B cell (primary cell): Measurements from ENCODE around the gene DCUN1D2. TPM values are rescaled to one million over a fixed set of nuclear protein-coding genes. Genes with fewer than 3 reads are reported as not detected.
"Not testable (repeated sequence)": the region's sequence is repeated elsewhere in the genome, so short reads cannot be mapped to it uniquely, and the experiment has no call there.

ENCODE experiments used
- ATAC-seq: fragments of 200-7000 bp; cut with Tn5 transposase; one replicate; pipeline ENCODE4 v1.10.0; 2021; ENCODE audit warnings: low read depth, mild to moderate bottlenecking, moderate number of reproducible peaks, moderate library complexity
- CTCF ChIA-PET: fragments of 350-600 bp; sonication (Branson Sonifier 250); formaldehyde crosslinking; loops from one replicate; lab custom pipeline; 2021; ENCODE audit warnings: antibody characterized with exemption, inconsistent platforms; lab: Charles Lee
- POLR2A ChIA-PET: fragments of 350-600 bp; sonication (Branson Sonifier 250); formaldehyde crosslinking; loops from one replicate; lab custom pipeline; 2021; ENCODE audit warnings: antibody characterized with exemption; lab: Charles Lee
- DNase-seq: peaks from one replicate; pipeline ENCODE4 v3.0.0; 2013
- H2AFZ ChIP-seq: 2 replicates; pipeline ENCODE4 v1.6.1; 2012; ENCODE audit warnings: mild to moderate bottlenecking, low read depth, low read length; ENCODE audit not compliant: insufficient read depth, poor library complexity, severe bottlenecking
- H3K27ac ChIP-seq, 2 donors: 1 replicate in 1 of 2; 2 replicates in 1 of 2; pipeline ENCODE4 v1.5.1; 2012 to 2013; ENCODE audit warnings: low read length in 2 of 2, mild to moderate bottlenecking in 2 of 2, moderate library complexity in 1 of 2
- H3K27me3 ChIP-seq, 4 experiments: fragments of 200-600 bp in 1 of 4; sonication (generic) in 1 of 4; replicated peaks in 1 of 4; 1 replicate in 2 of 4; 2 replicates in 2 of 4; pipeline versions ENCODE4 v1.6.1 to v1.7.0; 2013 to 2016; ENCODE audit warnings: low read length in 3 of 4, mild to moderate bottlenecking in 2 of 4, mixed read lengths in 1 of 4, moderate library complexity in 1 of 4; ENCODE audit not compliant: insufficient read depth in 4 of 4, control insufficient read depth in 3 of 4; ENCODE audit errors: control extremely low read depth in 1 of 4
- H3K36me3 ChIP-seq, 2 experiments: replicated peaks in 1 of 2; 1 replicate in 1 of 2; 2 replicates in 1 of 2; pipeline versions ENCODE4 v1.6.1 to v1.7.1; 2013; ENCODE audit warnings: low read length in 1 of 2; ENCODE audit not compliant: insufficient read depth in 2 of 2, control insufficient read depth in 1 of 2; ENCODE audit errors: control extremely low read depth in 1 of 2, extremely low read depth in 1 of 2
- H3K4me1 ChIP-seq, 2 donors: fragments of 200-600 bp in 1 of 2; sonication (generic) in 1 of 2; 1 replicate in 1 of 2; 2 replicates in 1 of 2; pipeline versions ENCODE4 v1.5.1 to v1.6.1; 2013 to 2017; ENCODE audit warnings: low read length in 2 of 2; ENCODE audit not compliant: control insufficient read depth in 2 of 2, insufficient read depth in 2 of 2
- H3K4me2 ChIP-seq: replicated peaks from 2 replicates; pipeline ENCODE3; 2012; ENCODE audit warnings: mild to moderate bottlenecking, low read depth, low read length; ENCODE audit not compliant: poor library complexity, severe bottlenecking
- H3K4me3 ChIP-seq, 5 experiments: fragments of 200-600 bp in 1 of 5; sonication (generic) in 1 of 5; 1 replicate in 3 of 5; 2 replicates in 2 of 5; pipeline versions ENCODE4 v1.5.1 to v1.7.0; 2011 to 2016; ENCODE audit warnings: low read length in 4 of 5, mild to moderate bottlenecking in 4 of 5, low read depth in 2 of 5, control low read depth in 1 of 5, moderate library complexity in 1 of 5; ENCODE audit not compliant: insufficient read depth in 1 of 5; ENCODE audit errors: control extremely low read depth in 1 of 5, extremely low read depth in 1 of 5
- H3K79me2 ChIP-seq: fragments of 200-600 bp; sonication (generic); one replicate; pipeline ENCODE4 v1.6.0; 2016; ENCODE audit warnings: low read length; ENCODE audit not compliant: control insufficient read depth, insufficient read depth
- H3K9ac ChIP-seq: fragments of 200-600 bp; sonication (generic); 2 replicates; pipeline ENCODE4 v1.6.1; 2017; ENCODE audit warnings: mild to moderate bottlenecking, low read length, moderate library complexity
- H3K9me3 ChIP-seq, 3 donors: one replicate each; pipeline versions ENCODE4 v1.6.1 to v1.7.1; 2013; ENCODE audit warnings: low read length in 2 of 3; ENCODE audit not compliant: control insufficient read depth in 2 of 3, insufficient read depth in 1 of 3; ENCODE audit errors: control extremely low read depth in 1 of 3
- H4K20me1 ChIP-seq: 2 replicates; pipeline ENCODE4 v1.6.0; 2012; ENCODE audit warnings: mild to moderate bottlenecking, low read length; ENCODE audit not compliant: insufficient read depth, control insufficient read depth, poor library complexity, severe bottlenecking
- H3K27ac Mint-ChIP-seq: one replicate; pipeline ENCODE4 v1.8.0; 2021; ENCODE audit warnings: mixed read lengths
- H3K27me3 Mint-ChIP-seq: one replicate; pipeline ENCODE4 v1.8.0; 2021; ENCODE audit warnings: mixed read lengths
- H3K4me1 Mint-ChIP-seq: one replicate; pipeline ENCODE4 v1.8.0; 2021; ENCODE audit warnings: mixed read lengths
- H3K4me3 Mint-ChIP-seq: one replicate; pipeline ENCODE4 v1.8.0; 2021; ENCODE audit warnings: mixed read lengths
- H3K9me3 Mint-ChIP-seq: one replicate; pipeline ENCODE4 v1.8.0; 2022; ENCODE audit warnings: mixed read lengths; ENCODE audit not compliant: insufficient read depth
- WGBS: methylation state at CpG from one replicate; pipeline ENCODE4 v1.1.5; 2013; ENCODE audit warnings: missing lambda C conversion rate; ENCODE audit not compliant: insufficient coverage; 5-methylcytosine and 5-hydroxymethylcytosine counted together
- intact Hi-C: fragments of 100-400 bp; cut with micrococcal nuclease; formaldehyde crosslinking; loops from one replicate; pipeline ENCODE4 v1.10.0; 2022
- polyA plus RNA-seq: library from polyadenylated mRNA; depleted of rRNA; stranded (reverse); fragments of >200 nt; gene quantifications from 2 replicates; pipeline ENCODE4 v1.2.3, GENCODE V29; 2012
- total RNA-seq, 2 donors: library from RNA; stranded (reverse); fragments of 120-200 nt in 1 of 2; gene quantifications; 1 replicate in 1 of 2; 2 replicates in 1 of 2; pipeline versions ENCODE4 v1.2.3 to v1.2.4, GENCODE V29; 2013 to 2022
- TF ChIP-seq, protein P1 (sequence below): fragments of 200-600 bp; IDR thresholded peaks from one replicate; pipeline ENCODE4 v1.8.0; 2022; ENCODE audit warnings: antibody characterized with exemption, mild to moderate bottlenecking

Gene DCUN1D2
- total and polyA plus RNA-seq, 2 donors (not counting 1 experiment from before 2014, with no cell fraction given), result 15.3 to 41.3 TPM

DNA sequence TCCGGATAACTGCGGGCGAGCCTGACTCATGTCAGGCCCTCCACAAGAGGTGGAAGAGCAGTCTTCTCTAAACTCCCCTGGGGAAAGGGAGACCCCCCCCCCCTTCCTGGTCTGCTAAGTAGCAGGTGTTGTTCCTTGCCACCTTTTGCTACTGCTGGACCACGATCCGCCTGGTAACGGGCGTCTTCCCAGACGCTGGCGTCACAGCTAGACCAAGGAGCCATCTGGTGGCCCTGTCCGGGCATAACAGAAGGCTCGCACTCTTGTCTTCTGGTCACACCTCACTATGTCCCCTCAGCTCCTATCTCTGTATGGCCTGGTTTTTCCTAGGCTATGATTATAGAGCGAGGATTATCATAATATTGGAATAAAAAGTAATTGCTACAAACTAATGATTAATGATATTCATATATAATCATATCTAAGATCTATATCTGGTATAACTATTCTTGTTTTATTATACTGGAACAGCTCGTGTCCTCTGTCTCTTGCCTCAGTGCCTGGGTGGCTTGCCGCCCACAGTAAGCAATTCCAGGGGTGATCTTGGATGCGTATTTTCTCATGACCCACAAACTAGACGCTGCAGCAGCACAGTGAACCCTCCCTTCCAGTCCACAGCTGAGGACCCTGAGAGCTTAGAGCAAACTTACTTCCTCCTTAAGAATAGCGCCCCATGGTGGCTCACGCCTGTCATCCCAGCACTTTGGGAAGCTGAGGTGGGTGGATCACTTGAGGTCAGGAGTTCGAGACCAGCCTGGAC is 39.5 kb downstream of the DCUN1D2 start:
- POLR2A ChIA-PET, H3K4me2 ChIP-seq, H3K4me3 ChIP-seq, H3K27ac ChIP-seq, H3K9ac ChIP-seq, H3K4me1 ChIP-seq, H4K20me1 ChIP-seq, H3K27me3 Mint-ChIP-seq, ATAC-seq, H3K4me3 Mint-ChIP-seq, H3K79me2 ChIP-seq, H3K9me3 Mint-ChIP-seq, H3K9me3 ChIP-seq, H3K27me3 ChIP-seq, H2AFZ ChIP-seq, H3K27ac Mint-ChIP-seq, H3K36me3 ChIP-seq: not testable (repeated sequence)
- DNase-seq, result peak; percentile 28
- CTCF ChIA-PET, result interaction anchor here (0.6 to 1.9 kb wide), 8 partner anchors 9 to 890 kb away, joined by 3 to 9 read pairs (median 4); partner anchors contain the start of gene MCF2L
- intact Hi-C loops, result loop anchor here (2.0 kb wide), 1 partner anchor 176 kb away; no protein-coding TSS in a partner anchor
- H3K4me1 Mint-ChIP-seq, result peaks cover 16% of the 10 kb centered on the region
- TF ChIP-seq, protein P1, sequence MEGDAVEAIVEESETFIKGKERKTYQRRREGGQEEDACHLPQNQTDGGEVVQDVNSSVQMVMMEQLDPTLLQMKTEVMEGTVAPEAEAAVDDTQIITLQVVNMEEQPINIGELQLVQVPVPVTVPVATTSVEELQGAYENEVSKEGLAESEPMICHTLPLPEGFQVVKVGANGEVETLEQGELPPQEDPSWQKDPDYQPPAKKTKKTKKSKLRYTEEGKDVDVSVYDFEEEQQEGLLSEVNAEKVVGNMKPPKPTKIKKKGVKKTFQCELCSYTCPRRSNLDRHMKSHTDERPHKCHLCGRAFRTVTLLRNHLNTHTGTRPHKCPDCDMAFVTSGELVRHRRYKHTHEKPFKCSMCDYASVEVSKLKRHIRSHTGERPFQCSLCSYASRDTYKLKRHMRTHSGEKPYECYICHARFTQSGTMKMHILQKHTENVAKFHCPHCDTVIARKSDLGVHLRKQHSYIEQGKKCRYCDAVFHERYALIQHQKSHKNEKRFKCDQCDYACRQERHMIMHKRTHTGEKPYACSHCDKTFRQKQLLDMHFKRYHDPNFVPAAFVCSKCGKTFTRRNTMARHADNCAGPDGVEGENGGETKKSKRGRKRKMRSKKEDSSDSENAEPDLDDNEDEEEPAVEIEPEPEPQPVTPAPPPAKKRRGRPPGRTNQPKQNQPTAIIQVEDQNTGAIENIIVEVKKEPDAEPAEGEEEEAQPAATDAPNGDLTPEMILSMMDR, result peak; percentile 18
- 96% methylated on average over 3 of the region's 19 CpGs for WGBS

DNA sequence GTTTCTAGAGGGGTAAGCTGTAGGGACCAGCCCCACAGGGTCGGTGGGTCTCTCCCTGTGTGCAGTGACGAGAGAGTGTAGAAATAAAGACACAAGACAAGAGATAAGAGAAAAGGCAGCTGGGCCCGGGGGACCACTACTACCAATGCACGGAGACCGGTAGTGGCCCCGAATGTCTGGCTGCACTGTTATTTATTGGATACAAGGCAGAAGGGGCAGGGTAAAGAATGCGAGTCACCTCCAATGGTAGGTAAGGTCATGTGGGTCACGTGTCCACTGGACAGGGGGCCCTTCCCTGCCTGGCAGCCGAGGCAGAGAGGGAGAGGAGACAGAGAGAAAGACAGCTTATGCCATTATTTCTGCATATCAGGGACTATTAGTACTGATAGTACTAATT is 40.2 kb downstream of the DCUN1D2 start:
- H2AFZ ChIP-seq, H3K9me3 ChIP-seq, H3K4me3 Mint-ChIP-seq, H3K27ac Mint-ChIP-seq, H3K9ac ChIP-seq, H3K27me3 ChIP-seq, H3K4me3 ChIP-seq, H3K27ac ChIP-seq, H3K9me3 Mint-ChIP-seq, DNase-seq, H3K79me2 ChIP-seq, H3K27me3 Mint-ChIP-seq, POLR2A ChIA-PET, H4K20me1 ChIP-seq, H3K36me3 ChIP-seq, ATAC-seq, H3K4me2 ChIP-seq: not testable (repeated sequence)
- WGBS, result 79% methylated on average over 5 of the region's 9 CpGs
- intact Hi-C loops, result loop anchor here (2.0 kb wide), 1 partner anchor 176 kb away; no protein-coding TSS in a partner anchor
- H3K4me1 ChIP-seq, result peaks cover 5 to 15% of the 10 kb centered on the region in 2 donors
- CTCF ChIA-PET, result interaction anchor here (0.6 to 1.6 kb wide), 3 partner anchors 56 to 481 kb away, joined by 3 to 4 read pairs (median 4); partner anchors contain the start of gene MCF2L
- peaks cover 22% of the 10 kb centered on the region for H3K4me1 Mint-ChIP-seq
